ENCODE results near the gene SELL. TPM values are rescaled to one million over a fixed set of nuclear protein-coding genes. Genes with fewer than 3 reads are reported as not detected.
"Not testable (repeated sequence)": the region's sequence is repeated elsewhere in the genome, so short reads cannot be mapped to it uniquely, and the experiment has no call there.

The SELL gene
- total RNA-seq, 1 donor from 2014 or later: not detected

DNA sequence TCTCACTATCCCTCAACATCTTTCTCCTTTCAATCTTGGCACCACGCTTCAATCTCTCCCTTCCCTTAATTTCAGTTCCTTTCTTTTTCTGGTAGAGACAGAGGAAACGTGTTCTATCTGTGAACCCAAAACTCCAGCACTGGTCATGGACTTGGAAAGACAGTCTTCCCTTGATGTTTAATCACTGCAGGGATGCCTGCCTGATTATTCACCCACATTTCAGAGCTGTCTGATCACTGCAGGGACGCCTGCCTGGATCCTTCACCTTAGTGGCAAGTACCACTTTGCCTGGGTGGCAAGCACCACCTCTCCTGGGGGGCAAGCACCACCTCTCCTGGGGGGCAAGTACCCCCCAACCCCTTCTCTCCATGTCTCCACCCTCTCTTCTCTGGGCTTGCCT is 27.8 kb downstream of the SELL start:
- TF ChIP-seq, protein P1, sequence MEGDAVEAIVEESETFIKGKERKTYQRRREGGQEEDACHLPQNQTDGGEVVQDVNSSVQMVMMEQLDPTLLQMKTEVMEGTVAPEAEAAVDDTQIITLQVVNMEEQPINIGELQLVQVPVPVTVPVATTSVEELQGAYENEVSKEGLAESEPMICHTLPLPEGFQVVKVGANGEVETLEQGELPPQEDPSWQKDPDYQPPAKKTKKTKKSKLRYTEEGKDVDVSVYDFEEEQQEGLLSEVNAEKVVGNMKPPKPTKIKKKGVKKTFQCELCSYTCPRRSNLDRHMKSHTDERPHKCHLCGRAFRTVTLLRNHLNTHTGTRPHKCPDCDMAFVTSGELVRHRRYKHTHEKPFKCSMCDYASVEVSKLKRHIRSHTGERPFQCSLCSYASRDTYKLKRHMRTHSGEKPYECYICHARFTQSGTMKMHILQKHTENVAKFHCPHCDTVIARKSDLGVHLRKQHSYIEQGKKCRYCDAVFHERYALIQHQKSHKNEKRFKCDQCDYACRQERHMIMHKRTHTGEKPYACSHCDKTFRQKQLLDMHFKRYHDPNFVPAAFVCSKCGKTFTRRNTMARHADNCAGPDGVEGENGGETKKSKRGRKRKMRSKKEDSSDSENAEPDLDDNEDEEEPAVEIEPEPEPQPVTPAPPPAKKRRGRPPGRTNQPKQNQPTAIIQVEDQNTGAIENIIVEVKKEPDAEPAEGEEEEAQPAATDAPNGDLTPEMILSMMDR (conservative IDR thresholded peaks at IDR 0.05): no peak
- Mint-ChIP-seq H3K27me3 (ENCODE audit: low read depth) (peaks cover 36% of the 10 kb centered on the region), H3K9me3 (no peaks in the 10 kb centered on the region), H3K27ac (ENCODE audit: unreplicated experiment) (no peak overlapping the region), H3K4me3 (no peak overlapping the region), H3K4me1 (peaks cover 10% of the 10 kb centered on the region), H3K36me3 (ENCODE audit: low read depth) (no peaks in the 10 kb centered on the region)
- DNase-seq (ENCODE audit: low read depth, low spot score): no peak

DNA sequence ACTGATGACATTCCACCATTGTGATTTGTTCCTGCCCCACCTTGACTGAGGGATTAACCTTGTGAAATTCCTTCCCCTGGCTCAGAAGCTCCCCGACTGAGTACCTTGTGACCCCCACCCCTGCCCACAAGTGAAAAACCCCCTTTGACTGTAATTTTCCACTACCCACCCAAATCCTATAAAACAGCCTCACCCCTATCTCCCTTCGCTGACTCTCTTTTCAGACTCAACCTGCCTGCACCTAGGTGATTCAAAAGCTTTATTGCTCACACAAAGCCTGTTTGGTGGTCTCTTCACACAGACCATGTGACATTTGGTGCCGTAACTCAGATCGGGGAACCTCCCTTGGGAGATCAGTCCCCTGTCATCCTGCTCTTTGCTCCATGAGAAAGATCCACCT is 28.3 kb downstream of the SELL start:
- peaks cover 10% of the 10 kb centered on the region for H3K4me1 Mint-ChIP-seq
- not testable (repeated sequence) for H3K36me3 Mint-ChIP-seq (ENCODE audit: low read depth); H3K27ac Mint-ChIP-seq (ENCODE audit: unreplicated experiment); DNase-seq (ENCODE audit: low read depth, low spot score); H3K4me3 Mint-ChIP-seq; H3K9me3 Mint-ChIP-seq
- peaks cover 37% of the 10 kb centered on the region for H3K27me3 Mint-ChIP-seq (ENCODE audit: low read depth)

DNA sequence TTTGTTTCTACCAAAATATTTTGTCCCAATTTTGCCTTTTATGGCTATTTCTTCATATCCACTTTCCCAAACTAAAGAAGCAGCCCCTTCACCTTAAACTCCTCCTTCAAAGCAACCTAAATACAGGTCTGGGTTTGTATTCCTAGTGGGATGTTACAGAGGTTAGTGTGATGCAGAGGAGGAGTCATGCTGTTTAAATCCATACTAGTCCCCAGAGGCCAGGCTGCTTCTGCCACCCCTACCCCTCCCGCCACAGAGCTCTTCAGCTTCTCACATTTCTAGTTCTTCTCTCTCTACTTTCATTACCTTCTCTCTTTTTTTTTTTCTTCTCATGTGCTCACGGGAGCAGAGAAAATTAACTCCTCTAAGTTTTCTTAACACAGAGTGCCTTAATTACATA is 29.3 kb downstream of the SELL start:
- no peak for DNase-seq (ENCODE audit: low read depth, low spot score)
- peaks cover 10% of the 10 kb centered on the region for H3K4me1 Mint-ChIP-seq
- H3K4me3 Mint-ChIP-seq: no peak overlapping the region
- no peak overlapping the region for H3K27ac Mint-ChIP-seq (ENCODE audit: unreplicated experiment)
- H3K27me3 Mint-ChIP-seq (ENCODE audit: low read depth): peaks cover 37% of the 10 kb centered on the region
- no peaks in the 10 kb centered on the region for H3K9me3 Mint-ChIP-seq
- H3K36me3 Mint-ChIP-seq (ENCODE audit: low read depth): no peaks in the 10 kb centered on the region
- TF ChIP-seq, protein P1 (conservative IDR thresholded peaks at IDR 0.05): no peak

DNA sequence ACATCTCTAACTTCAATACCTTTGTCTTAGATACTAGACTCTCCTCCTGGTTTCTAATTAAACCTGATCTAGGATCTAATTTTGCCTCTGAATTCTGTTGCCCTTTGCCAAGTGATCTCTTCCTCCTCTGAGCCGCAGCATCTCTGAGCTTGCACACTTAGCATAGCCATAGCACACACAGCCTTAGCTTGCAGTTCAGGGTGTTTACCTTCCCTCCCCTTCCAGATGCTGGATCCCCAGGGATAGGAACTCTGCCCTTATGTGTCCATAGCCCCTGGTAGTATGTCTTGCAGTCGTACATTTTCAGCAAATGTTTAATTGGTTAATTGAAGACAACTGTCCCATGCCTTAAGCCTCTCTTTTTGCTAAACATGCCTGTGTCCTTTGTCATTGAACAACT is 30.3 kb downstream of the SELL start:
- Mint-ChIP-seq H3K4me1 (peaks cover 10% of the 10 kb centered on the region), H3K27me3 (ENCODE audit: low read depth) (peaks cover 44% of the 10 kb centered on the region), H3K36me3 (ENCODE audit: low read depth) (no peaks in the 10 kb centered on the region), H3K27ac (ENCODE audit: unreplicated experiment) (no peak overlapping the region), H3K4me3 (no peak overlapping the region), H3K9me3 (no peaks in the 10 kb centered on the region)
- DNase-seq (ENCODE audit: low read depth, low spot score): no peak
- TF ChIP-seq, protein P1 (conservative IDR thresholded peaks at IDR 0.05): no peak

DNA sequence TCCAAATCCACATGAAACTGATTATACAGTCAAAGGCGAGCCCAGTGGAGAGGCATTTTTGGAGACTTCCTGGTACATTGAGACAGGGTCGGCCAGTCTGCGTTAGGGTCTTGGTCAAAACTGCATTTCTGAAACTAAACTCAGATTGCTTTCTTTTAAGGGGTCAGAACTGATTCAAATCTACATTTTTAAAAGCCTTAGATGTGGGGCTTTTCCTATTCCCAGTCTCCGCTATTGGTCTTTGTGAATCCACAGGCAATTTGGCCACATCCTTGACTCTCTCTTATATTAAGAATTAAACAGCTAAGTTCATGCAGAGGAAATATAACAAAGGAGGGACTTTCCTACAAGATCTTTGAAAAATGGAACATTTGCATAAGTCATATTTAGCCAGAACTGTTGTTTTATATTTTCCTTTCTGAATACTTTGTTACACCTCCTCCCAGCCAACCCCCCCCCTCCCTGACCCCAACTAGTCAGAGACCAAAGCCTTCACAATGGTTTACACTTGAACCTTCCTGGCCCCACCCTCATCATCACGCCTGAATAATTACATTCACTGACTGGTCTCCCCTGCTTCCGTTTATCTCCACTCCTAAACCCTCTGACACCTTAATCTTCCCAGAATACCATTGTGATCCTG is 30.9 kb downstream of the SELL start:
- Mint-ChIP-seq H3K36me3 (ENCODE audit: low read depth) (no peaks in the 10 kb centered on the region), H3K4me1 (peaks cover 10% of the 10 kb centered on the region), H3K4me3 (no peak overlapping the region), H3K27me3 (ENCODE audit: low read depth) (peaks cover 47% of the 10 kb centered on the region), H3K9me3 (no peaks in the 10 kb centered on the region), H3K27ac (ENCODE audit: unreplicated experiment) (no peak overlapping the region)
- no peak for DNase-seq (ENCODE audit: low read depth, low spot score)
- TF ChIP-seq, protein P1 (conservative IDR thresholded peaks at IDR 0.05): no peak

DNA sequence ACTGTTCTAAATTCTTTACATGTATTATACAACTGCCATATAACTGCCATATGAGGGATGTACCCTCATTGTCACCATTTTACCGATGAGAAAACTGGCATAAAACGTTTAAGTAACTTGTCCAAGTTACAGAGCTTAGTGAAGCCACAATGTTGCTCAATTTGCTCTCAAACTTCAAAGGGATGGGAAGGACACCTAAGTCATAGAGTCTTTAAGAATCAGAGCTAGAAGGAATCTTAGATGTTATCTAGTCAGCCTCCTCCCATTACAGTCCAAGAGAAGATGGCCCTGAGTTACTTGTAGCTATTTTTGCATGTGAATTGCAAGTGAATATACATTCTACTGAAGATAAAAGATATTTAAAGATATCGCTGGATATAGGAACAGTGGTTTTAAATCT is 31.7 kb downstream of the SELL start:
- DNase-seq (ENCODE audit: low read depth, low spot score): no peak
- H3K27me3 Mint-ChIP-seq (ENCODE audit: low read depth): peaks cover 47% of the 10 kb centered on the region
- no peaks in the 10 kb centered on the region for H3K9me3 Mint-ChIP-seq
- no peak overlapping the region for H3K4me3 Mint-ChIP-seq
- no peak overlapping the region for H3K27ac Mint-ChIP-seq (ENCODE audit: unreplicated experiment)
- H3K4me1 Mint-ChIP-seq: peaks cover 10% of the 10 kb centered on the region
- TF ChIP-seq, protein P1 (conservative IDR thresholded peaks at IDR 0.05): no peak
- no peaks in the 10 kb centered on the region for H3K36me3 Mint-ChIP-seq (ENCODE audit: low read depth)

Measured in neural crest cell (in vitro differentiated cells).